ENCODE data around the gene RBM43.

RBM43 gene

DNA sequence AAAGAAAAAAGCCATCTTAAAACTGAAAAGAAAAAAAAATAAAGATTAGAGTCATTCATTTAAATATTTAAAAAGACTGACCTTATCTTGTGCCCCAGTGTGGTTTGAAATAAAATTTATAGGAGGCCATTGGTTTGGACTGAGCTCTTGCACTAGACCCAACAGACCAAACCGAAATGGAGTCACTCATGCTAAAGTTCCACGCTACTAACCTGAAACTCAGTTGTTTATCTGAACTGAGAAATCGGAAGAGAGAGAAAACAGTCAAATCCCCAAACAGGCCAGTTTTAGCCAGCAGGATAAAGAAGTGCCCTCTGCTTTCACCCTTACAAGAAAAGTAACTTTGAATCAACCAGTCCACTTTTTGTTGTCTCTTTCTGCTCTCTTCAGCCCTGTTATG lies 18.2 kb downstream of the RBM43 start:
- H3K9me3 ChIP-seq (ENCODE audit: control insufficient read depth, insufficient read depth, low read depth, low read length): no peaks in the 10 kb centered on the region

DNA sequence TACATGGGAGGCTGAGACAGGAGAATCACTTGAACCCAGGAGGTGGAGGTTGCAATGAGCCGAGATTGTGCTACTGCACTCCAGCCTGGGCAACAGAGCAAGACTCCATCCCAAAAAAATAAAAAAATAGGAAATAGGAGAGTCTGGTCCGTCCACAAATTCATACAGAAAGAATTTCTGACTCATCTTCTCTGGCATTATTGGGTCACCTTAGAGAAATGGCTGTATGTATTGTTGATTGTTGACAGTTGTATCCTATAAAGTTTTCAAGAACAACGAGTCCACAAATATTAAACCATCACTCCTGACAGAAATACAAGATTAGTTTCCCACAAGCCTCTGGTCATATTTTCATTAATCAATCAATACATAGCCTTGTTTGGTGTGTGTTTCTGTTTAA lies 20.4 kb downstream of the RBM43 start:
- CTCF ChIA-PET: no interaction called here
- Histone ChIP-seq H3K9me3 (ENCODE audit: control insufficient read depth, insufficient read depth, low read depth, low read length) (no peaks in the 10 kb centered on the region), H3K4me3 (ENCODE audit: low read depth, low read length) (no peak overlapping the region), H3K27ac (ENCODE audit: extremely low read depth, low read depth, low read length) (no peak overlapping the region), H3K4me1 (ENCODE audit: control insufficient read depth, insufficient read depth, low read length) (peaks cover 3% of the 10 kb centered on the region; the same call in 1 of the 2 replicates), H3K36me3 (ENCODE audit: control insufficient read depth in 2 of 2, insufficient read depth in 1 of 2, low read length in 2 of 2) (no peaks in the 10 kb centered on the region)
- TF ChIP-seq, protein P1, sequence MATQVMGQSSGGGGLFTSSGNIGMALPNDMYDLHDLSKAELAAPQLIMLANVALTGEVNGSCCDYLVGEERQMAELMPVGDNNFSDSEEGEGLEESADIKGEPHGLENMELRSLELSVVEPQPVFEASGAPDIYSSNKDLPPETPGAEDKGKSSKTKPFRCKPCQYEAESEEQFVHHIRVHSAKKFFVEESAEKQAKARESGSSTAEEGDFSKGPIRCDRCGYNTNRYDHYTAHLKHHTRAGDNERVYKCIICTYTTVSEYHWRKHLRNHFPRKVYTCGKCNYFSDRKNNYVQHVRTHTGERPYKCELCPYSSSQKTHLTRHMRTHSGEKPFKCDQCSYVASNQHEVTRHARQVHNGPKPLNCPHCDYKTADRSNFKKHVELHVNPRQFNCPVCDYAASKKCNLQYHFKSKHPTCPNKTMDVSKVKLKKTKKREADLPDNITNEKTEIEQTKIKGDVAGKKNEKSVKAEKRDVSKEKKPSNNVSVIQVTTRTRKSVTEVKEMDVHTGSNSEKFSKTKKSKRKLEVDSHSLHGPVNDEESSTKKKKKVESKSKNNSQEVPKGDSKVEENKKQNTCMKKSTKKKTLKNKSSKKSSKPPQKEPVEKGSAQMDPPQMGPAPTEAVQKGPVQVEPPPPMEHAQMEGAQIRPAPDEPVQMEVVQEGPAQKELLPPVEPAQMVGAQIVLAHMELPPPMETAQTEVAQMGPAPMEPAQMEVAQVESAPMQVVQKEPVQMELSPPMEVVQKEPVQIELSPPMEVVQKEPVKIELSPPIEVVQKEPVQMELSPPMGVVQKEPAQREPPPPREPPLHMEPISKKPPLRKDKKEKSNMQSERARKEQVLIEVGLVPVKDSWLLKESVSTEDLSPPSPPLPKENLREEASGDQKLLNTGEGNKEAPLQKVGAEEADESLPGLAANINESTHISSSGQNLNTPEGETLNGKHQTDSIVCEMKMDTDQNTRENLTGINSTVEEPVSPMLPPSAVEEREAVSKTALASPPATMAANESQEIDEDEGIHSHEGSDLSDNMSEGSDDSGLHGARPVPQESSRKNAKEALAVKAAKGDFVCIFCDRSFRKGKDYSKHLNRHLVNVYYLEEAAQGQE (tag by site-specific recombination; IDR thresholded peaks at IDR 0.05): no peak
- TF ChIP-seq KLF10 (tag by site-specific recombination; IDR thresholded peaks at IDR 0.05) (no peak), ZNF670 (tag by site-specific recombination; IDR thresholded peaks at IDR 0.05; ENCODE audit: low read depth) (no peak), ZNF530 (tag by site-specific recombination; IDR thresholded peaks at IDR 0.05; ENCODE audit: low read depth) (no peak), ZNF791 (tag by site-specific recombination; IDR thresholded peaks at IDR 0.05) (no peak), ZNF366 (tag by site-specific recombination; conservative IDR thresholded peaks at IDR 0.05) (no peak)
- TF ChIP-seq, protein P2, sequence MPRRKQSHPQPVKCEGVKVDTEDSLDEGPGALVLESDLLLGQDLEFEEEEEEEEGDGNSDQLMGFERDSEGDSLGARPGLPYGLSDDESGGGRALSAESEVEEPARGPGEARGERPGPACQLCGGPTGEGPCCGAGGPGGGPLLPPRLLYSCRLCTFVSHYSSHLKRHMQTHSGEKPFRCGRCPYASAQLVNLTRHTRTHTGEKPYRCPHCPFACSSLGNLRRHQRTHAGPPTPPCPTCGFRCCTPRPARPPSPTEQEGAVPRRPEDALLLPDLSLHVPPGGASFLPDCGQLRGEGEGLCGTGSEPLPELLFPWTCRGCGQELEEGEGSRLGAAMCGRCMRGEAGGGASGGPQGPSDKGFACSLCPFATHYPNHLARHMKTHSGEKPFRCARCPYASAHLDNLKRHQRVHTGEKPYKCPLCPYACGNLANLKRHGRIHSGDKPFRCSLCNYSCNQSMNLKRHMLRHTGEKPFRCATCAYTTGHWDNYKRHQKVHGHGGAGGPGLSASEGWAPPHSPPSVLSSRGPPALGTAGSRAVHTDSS (tag by site-specific recombination; IDR thresholded peaks at IDR 0.05): no peak
- TF ChIP-seq, protein P3, sequence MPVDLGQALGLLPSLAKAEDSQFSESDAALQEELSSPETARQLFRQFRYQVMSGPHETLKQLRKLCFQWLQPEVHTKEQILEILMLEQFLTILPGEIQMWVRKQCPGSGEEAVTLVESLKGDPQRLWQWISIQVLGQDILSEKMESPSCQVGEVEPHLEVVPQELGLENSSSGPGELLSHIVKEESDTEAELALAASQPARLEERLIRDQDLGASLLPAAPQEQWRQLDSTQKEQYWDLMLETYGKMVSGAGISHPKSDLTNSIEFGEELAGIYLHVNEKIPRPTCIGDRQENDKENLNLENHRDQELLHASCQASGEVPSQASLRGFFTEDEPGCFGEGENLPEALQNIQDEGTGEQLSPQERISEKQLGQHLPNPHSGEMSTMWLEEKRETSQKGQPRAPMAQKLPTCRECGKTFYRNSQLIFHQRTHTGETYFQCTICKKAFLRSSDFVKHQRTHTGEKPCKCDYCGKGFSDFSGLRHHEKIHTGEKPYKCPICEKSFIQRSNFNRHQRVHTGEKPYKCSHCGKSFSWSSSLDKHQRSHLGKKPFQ (tag by site-specific recombination; IDR thresholded peaks at IDR 0.05): no peak
- POLR2A ChIA-PET: no interaction called here

More for the DNA sequence above, 18.2 kb downstream of the RBM43 start:
- ChIA-PET POLR2A (no interaction called here), CTCF (interaction anchor here (0.7 to 0.9 kb wide), 4 partner anchors 364 to 1535 kb away, joined by 3 read pairs; no protein-coding TSS in a partner anchor)
- peaks cover 2% of the 10 kb centered on the region; the same call in 1 of the 2 replicates for H3K4me1 ChIP-seq (ENCODE audit: control insufficient read depth, insufficient read depth, low read length)
- H3K27ac ChIP-seq (ENCODE audit: extremely low read depth, low read depth, low read length): no peak overlapping the region
- H3K36me3 ChIP-seq (ENCODE audit: control insufficient read depth in 2 of 2, insufficient read depth in 1 of 2, low read length in 2 of 2): no peaks in the 10 kb centered on the region
- TF ChIP-seq, protein P4, sequence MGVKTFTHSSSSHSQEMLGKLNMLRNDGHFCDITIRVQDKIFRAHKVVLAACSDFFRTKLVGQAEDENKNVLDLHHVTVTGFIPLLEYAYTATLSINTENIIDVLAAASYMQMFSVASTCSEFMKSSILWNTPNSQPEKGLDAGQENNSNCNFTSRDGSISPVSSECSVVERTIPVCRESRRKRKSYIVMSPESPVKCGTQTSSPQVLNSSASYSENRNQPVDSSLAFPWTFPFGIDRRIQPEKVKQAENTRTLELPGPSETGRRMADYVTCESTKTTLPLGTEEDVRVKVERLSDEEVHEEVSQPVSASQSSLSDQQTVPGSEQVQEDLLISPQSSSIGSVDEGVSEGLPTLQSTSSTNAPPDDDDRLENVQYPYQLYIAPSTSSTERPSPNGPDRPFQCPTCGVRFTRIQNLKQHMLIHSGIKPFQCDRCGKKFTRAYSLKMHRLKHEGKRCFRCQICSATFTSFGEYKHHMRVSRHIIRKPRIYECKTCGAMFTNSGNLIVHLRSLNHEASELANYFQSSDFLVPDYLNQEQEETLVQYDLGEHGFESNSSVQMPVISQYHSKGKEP (tag by site-specific recombination; IDR thresholded peaks at IDR 0.05): no peak
- TF ChIP-seq ZNF747 (tag by site-specific recombination; IDR thresholded peaks at IDR 0.05): no peak
- TF ChIP-seq, protein P5, sequence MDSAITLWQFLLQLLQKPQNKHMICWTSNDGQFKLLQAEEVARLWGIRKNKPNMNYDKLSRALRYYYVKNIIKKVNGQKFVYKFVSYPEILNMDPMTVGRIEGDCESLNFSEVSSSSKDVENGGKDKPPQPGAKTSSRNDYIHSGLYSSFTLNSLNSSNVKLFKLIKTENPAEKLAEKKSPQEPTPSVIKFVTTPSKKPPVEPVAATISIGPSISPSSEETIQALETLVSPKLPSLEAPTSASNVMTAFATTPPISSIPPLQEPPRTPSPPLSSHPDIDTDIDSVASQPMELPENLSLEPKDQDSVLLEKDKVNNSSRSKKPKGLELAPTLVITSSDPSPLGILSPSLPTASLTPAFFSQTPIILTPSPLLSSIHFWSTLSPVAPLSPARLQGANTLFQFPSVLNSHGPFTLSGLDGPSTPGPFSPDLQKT (IDR thresholded peaks at IDR 0.05; ENCODE audit: borderline replicate concordance, low read depth, low read length): no peak
- H3K4me3 ChIP-seq (ENCODE audit: low read depth, low read length): no peak overlapping the region

DNA sequence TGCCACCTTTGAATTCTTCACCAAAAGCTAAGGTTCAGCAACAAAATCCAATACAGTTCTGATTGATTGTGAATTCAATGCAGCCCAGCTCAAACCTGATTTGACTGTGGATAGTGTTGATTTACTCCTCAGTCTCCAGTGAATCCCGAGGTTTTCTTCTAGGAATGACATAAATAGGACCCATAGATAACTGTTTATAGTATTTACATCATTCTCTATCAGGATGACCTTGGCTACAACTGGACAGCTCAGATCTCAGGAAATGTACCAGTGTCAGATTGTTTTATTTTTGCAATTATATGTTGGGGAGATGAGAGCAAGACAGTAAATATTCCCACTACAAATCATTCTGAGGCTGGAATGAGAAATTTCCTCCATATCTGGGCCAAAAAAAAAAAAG lies 21.2 kb downstream of the RBM43 start:
- Histone ChIP-seq H3K4me1 (ENCODE audit: control insufficient read depth, insufficient read depth, low read length) (peaks cover 3% of the 10 kb centered on the region; the same call in 1 of the 2 replicates), H3K36me3 (ENCODE audit: control insufficient read depth in 2 of 2, insufficient read depth in 1 of 2, low read length in 2 of 2) (no peaks in the 10 kb centered on the region), H3K4me3 (ENCODE audit: low read depth, low read length) (no peak overlapping the region), H3K9me3 (ENCODE audit: control insufficient read depth, insufficient read depth, low read depth, low read length) (no peaks in the 10 kb centered on the region), H3K27ac (ENCODE audit: extremely low read depth, low read depth, low read length) (no peak overlapping the region)
- POLR2A ChIA-PET: no interaction called here
- CTCF ChIA-PET: interaction anchor here (0.6 to 4.1 kb wide), 10 partner anchors 11 to 1667 kb away, joined by 3 to 42 read pairs (median 4); no protein-coding TSS in a partner anchor
- TF ChIP-seq ZNF121 (tag by site-specific recombination; IDR thresholded peaks at IDR 0.05) (no peak), HOXD13 (CRISPR knock-in tag; IDR thresholded peaks at IDR 0.05; ENCODE audit: borderline replicate concordance) (no peak), ZNF133 (tag by site-specific recombination; IDR thresholded peaks at IDR 0.05) (no peak), ZNF785 (tag by site-specific recombination; IDR thresholded peaks at IDR 0.05) (no peak), ZNF48 (tag by site-specific recombination; IDR thresholded peaks at IDR 0.05) (no peak), ZNF239 (tag by site-specific recombination; IDR thresholded peaks at IDR 0.05) (no peak)
- TF ChIP-seq, protein P6, sequence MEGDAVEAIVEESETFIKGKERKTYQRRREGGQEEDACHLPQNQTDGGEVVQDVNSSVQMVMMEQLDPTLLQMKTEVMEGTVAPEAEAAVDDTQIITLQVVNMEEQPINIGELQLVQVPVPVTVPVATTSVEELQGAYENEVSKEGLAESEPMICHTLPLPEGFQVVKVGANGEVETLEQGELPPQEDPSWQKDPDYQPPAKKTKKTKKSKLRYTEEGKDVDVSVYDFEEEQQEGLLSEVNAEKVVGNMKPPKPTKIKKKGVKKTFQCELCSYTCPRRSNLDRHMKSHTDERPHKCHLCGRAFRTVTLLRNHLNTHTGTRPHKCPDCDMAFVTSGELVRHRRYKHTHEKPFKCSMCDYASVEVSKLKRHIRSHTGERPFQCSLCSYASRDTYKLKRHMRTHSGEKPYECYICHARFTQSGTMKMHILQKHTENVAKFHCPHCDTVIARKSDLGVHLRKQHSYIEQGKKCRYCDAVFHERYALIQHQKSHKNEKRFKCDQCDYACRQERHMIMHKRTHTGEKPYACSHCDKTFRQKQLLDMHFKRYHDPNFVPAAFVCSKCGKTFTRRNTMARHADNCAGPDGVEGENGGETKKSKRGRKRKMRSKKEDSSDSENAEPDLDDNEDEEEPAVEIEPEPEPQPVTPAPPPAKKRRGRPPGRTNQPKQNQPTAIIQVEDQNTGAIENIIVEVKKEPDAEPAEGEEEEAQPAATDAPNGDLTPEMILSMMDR (tag by site-specific recombination; IDR thresholded peaks at IDR 0.05): no peak
- TF ChIP-seq, protein P7, sequence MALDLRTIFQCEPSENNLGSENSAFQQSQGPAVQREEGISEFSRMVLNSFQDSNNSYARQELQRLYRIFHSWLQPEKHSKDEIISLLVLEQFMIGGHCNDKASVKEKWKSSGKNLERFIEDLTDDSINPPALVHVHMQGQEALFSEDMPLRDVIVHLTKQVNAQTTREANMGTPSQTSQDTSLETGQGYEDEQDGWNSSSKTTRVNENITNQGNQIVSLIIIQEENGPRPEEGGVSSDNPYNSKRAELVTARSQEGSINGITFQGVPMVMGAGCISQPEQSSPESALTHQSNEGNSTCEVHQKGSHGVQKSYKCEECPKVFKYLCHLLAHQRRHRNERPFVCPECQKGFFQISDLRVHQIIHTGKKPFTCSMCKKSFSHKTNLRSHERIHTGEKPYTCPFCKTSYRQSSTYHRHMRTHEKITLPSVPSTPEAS (tag by site-specific recombination; IDR thresholded peaks at IDR 0.05): no peak

All from HEK293 (cell line).